ENCODE results near the gene ANAPC5.
A peak's percentile ranks its signal among the peaks of the same experiment; 100 is the strongest.
"Not testable (repeated sequence)": the region's sequence is repeated elsewhere in the genome, so short reads cannot be mapped to it uniquely, and the experiment has no call there.

ANAPC5 gene

GRCh38 chr12:121310231-121310630 lies 42.0 kb downstream of the ANAPC5 start:
- DNase-seq (ENCODE audit: low read depth in 3 of 3) = not testable (repeated sequence)

DNA sequence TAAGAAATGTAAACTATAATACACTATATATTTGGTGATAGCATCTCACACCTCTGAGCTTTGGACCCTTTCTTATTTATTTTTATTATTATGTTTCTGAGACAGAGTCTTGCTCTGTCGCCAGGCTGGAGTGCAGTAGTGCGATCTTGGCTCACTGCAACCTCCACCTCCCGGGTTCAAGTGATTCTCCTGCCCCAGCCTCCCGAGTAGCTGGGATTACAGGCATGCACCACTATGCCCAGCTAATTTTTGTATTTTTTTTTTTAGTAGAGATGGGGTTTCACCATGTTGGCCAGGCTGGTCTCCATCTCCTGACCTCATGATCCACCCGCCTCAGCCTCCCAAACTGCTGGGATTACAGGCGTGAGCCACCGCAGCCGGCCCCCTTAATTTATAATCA lies 44.8 kb downstream of the ANAPC5 start:
- DNase-seq (ENCODE audit: low read depth in 3 of 3) = not testable (repeated sequence)

- no peak for DNase-seq (ENCODE audit: low read depth in 3 of 3)
Measured at GRCh38 chr12:121304306-121304705, 47.9 kb downstream of the ANAPC5 start.

DNA sequence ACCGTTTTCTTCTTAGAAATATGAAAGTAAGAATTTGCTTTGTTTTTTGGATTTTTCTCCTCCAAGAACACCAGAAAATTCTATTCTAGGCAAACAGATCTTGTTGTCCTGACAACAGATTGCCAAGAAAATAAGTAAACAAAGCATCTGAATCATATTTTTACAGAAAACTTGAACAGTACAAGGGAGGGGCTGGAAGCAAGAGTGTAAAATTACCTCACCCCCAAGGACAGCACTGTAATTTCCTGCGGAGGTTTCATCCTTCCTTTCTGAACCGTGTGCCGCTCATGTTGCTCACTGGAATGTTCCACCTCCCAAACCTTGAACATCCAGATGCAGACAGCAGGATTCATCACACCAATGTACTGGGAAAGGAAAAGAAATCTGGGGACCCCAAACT lies 50.3 kb downstream of the ANAPC5 start:
- no peak for DNase-seq (ENCODE audit: low read depth in 3 of 3)

- no peak for DNase-seq (ENCODE audit: low read depth in 3 of 3)
Measured at GRCh38 chr12:121300083-121300819, 52.0 kb downstream of the ANAPC5 start.

DNA sequence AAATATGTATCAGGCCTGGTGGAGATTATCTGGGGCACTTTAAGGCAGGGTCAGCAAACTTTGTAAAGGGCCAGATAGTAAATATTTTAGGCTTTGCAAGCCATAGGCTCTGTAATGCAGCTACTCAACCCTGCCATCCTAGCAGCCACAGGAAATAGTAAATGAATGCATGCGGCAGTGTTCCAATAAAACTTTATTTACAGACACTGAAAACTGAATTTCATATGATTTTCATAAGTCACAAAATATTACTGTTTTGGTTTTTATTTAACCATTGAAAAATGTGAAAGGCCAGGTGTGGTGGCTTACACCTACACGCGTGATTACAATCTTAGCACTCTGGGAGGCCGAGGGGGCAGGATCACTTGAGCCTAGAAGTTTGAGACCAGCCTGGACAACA lies 52.5 kb downstream of the ANAPC5 start:
- no peak for DNase-seq (ENCODE audit: low read depth in 3 of 3)

DNA sequence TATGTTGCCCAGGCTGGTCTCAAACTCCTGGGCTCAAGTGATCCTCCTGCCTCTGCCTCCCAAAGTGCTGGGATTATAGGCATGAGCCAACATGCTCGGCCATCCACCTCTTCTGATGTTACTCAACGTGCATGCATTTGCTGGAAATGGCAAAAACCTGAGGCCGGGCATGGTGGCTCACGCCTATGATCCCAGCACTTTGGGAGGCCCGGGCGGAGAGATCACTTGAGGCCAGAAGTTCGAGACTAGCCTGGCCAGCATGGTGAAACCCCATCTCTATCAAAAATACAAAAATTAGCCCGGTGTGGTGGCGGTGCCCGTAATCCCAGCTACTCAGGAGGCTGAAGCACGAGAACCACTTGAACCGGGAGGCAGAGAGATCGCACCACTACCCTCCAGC lies 53.8 kb downstream of the ANAPC5 start:
- not testable (repeated sequence) for DNase-seq (ENCODE audit: low read depth in 3 of 3)

GRCh38 chr12:121297435-121297991 lies 54.7 kb downstream of the ANAPC5 start:
- peak; percentile 43 to 75 (median 54) for DNase-seq (ENCODE audit: low read depth in 3 of 3)

DNA sequence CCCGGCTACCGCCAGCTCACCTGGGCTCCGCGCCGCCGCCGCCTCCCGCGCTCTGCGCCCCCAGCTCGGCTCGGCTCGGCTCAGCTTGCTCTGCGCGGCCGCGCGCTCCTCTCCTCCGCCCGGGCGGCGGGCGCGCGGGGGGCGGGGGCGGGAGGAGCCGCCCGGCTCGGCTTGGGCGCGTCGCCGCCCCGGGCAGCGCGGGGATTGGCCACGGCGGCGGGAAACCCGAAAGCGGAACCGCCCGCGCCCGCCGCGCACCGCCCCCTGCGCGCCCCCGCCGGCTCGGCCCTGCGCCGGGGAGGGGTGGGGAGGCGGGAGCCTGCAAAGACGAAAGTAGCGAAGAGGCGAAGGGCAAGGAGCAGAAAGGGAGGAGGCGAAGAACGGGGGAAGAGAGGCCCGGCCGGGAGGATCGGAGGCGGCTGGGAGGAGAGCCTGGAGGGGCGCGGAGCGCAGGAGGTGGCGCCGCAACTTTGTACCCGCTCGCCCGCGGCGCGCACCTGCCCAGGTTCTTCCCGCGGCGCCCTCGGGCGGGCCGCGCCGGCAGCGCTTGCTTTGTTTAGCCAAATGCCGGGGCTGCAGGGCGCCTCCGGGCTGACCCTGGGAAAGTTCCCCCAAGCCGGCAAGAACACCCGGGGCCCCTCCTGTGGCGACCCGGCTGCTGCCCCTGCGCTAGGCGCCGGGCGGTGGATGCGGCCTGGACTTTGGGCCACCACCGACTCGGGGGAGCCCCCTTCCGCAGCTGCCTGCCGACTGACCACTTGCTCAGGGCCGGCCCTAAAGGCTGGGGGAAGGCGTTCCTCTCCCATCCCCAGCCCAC lies 55.4 kb downstream of the ANAPC5 start, which contains the start of gene CAMKK2:
Gene CAMKK2, minus strand, starts transcription at position 92 of the 817 bp plus-strand sequence. CDS start 22,183 bp downstream, outside the sequence.
- peak; percentile 60 to 85 (median 74) for DNase-seq (ENCODE audit: low read depth in 3 of 3)

DNA sequence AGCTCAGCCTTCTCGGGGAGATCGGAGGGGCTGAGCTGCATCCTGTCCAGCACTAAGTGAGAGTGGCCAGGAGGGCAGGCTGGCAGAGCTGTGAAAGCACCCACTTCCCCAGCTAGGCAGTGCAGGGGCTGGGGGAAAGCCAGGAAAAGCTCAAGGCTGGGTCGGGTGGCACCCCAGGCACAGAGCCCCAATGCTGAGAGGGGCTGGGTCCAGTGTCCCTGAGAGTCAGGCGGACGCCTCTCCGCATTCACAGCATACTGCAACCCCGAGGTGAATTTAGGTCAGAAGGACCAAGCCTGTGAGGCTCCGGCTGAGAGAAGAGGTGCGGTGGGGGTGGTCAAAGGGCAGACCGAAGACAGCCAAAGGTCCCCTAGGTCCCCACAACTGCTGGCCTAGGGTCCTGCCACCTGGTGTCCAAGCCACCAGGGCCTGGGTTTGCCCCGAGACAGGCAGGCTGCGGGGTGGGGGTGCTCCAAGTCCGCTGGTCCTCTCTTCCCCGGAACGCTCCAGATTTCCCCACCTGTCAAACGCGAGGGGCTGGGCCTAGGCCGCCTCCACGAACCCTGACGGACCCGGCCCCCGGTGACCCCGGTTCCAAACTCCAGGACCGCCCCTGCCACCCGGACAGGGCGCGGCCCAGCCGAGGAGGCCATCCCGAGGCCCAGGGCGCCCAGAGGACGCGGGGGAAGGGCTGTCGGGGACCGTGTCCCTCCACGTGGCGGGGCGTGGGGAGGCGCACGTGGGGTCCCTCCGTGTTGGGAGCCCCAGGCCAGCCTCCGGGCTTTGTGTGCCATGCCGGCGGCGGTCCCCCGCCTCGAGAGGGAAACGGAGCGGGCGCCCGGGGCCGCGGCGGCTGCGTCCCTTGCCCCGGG lies 56.2 kb downstream of the ANAPC5 start:
- DNase-seq (ENCODE audit: low read depth in 3 of 3) = peak in 2 of 3 experiments; percentile 6 to 34

GRCh38 chr12:121295116-121295745 lies 57.0 kb downstream of the ANAPC5 start:
- no peak for DNase-seq (ENCODE audit: low read depth in 3 of 3)

GRCh38 chr12:121294151-121294889 lies 57.9 kb downstream of the ANAPC5 start:
- DNase-seq (ENCODE audit: low read depth in 3 of 3) = no peak

GRCh38 chr12:121293603-121294002 lies 58.6 kb downstream of the ANAPC5 start:
- DNase-seq (ENCODE audit: low read depth in 3 of 3) = no peak

DNA sequence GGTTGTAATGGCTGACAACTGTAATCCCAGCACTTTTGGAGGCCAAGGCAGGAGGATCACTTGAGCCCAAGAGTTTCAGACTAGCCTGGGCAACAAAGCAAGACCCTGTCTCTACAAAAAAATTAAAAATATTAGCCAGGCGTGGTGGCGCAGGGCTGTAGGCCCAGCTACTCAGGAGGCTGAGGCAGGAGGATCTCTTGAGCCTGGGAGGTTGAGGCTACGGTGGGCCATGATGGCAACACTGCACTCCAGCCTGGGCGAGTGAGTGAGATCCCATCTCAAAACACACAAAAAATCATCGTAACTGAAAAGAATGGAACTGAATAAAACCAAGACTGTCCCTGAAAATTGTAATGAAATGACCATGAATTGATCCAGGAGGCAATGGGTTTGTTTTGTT lies 61.8 kb downstream of the ANAPC5 start:
- DNase-seq (ENCODE audit: low read depth in 3 of 3) = no peak

DNA sequence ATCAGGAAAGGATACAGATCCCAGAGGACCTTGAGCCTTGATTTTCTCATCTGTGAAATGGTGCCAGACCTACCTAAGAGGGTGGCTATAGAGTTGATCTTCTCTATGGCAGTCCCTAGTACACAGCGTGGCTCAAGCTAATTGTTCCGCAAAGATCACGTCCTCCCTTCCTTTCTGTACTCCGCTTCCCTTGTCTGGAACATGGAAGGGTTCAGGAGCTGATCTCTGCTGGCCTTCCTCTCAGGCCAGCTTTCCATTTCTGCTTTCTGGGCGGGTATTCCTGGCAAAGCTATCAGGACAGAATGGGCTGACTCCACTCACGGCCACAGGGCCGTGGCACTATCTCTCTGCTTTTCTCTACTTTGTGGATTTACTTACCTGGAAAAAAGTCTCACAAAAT lies 62.2 kb downstream of the ANAPC5 start:
- DNase-seq (ENCODE audit: low read depth in 3 of 3) = no peak

GRCh38 chr12:121288986-121289385 lies 63.2 kb downstream of the ANAPC5 start:
- no peak for DNase-seq (ENCODE audit: low read depth in 3 of 3)

GRCh38 chr12:121288158-121288845 lies 63.9 kb downstream of the ANAPC5 start:
- DNase-seq (ENCODE audit: low read depth in 3 of 3) = no peak

DNA sequence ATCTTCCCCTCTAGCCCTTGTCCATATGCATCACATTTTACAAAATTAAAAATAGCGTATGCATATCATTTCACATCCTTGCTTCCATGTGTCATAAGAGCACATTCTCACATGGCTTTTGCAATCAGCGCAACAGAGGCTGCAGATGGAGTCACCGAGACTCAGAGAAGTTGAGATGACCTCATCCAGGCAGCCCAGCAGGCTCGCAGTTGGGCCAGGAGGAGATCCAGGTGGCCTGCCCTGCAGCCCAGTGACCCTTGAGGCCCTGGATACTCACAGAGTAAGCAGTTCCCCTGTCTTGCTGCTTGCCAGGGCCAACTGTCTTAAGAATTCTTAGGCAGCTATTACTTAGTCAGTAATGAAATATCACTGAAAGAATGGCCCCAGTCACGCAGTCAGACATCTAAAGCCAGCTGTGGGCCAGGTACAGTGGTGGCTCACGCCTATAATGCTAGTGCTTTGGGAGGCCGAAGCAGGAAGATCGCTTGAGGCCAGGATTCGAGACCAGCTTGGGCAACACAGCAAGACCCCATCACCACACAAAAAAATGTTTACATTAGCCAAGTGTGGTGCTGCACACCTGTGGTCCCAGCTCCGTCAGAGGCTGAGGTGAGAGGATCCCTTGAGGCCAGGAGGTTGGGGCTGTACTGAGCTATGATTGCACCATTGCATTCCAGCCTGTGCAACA lies 64.8 kb downstream of the ANAPC5 start:
- no peak for DNase-seq (ENCODE audit: low read depth in 3 of 3)

DNA sequence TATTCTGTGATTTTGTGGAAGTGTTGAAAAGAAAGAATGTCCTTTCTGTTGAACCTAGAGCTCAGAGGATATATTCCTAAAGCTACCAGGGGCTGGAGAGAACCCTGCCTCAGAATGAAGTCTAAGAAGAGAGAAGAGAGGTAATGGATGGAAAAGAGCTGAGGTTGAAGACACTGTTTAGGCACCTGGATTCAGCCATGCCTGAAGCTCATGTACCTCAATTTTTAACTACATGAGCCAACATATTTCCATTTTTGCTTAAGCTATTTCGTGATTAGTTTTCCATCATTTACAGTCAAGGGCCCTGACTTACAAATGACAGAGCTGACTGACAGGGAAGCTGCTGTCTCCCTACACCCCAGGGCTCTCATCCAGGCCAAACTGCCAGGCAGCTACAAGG lies 66.4 kb downstream of the ANAPC5 start:
- no peak for DNase-seq (ENCODE audit: low read depth in 3 of 3)

Measured in stimulated activated CD4-positive, alpha-beta T cell treated with anti-CD3 and anti-CD28 coated beads, TNF-alpha, amount 100 ng/mL, for 24 hours (primary cell).